GM19240 (cell line): ENCODE results near the gene CTAGE4.
"Not testable (repeated sequence)": the region's sequence is repeated elsewhere in the genome, so short reads cannot be mapped to it uniquely, and the experiment has no call there.

ENCODE experiments used
- DNase-seq: peaks from one replicate; pipeline ENCODE4 v3.0.0; 2011; ENCODE audit warnings: low spot score; ENCODE audit not compliant: insufficient read length

The CTAGE4 gene

GRCh38 chr7:144183166-144183565 lies at the start of gene CTAGE4:
TSS of gene CTAGE4 (plus strand) at chr7:144183466. CDS start at chr7:144183504, 38 bp downstream.
- DNase-seq = not testable (repeated sequence)

- DNase-seq = no peak
Measured at GRCh38 chr7:144134116-144134515, 49.1 kb upstream of the CTAGE4 start.

- DNase-seq = no peak
Measured at GRCh38 chr7:144137501-144137900, 45.8 kb upstream of the CTAGE4 start.

- no peak for DNase-seq
Measured at GRCh38 chr7:144142187-144142586, 41.1 kb upstream of the CTAGE4 start.

- no peak for DNase-seq
Measured at GRCh38 chr7:144144426-144144825, 38.8 kb upstream of the CTAGE4 start.

GRCh38 chr7:144148224-144148827 lies 34.9 kb upstream of the CTAGE4 start:
- DNase-seq = no peak

- DNase-seq = no peak
Measured at GRCh38 chr7:144158861-144159260, 24.4 kb upstream of the CTAGE4 start.

- DNase-seq = no peak
Measured at GRCh38 chr7:144164784-144165183, 18.5 kb upstream of the CTAGE4 start.

GRCh38 chr7:144171594-144172350 lies 11.5 kb upstream of the CTAGE4 start:
- DNase-seq = not testable (repeated sequence)

- no peak for DNase-seq
Measured at GRCh38 chr7:144174613-144175012, 8.7 kb upstream of the CTAGE4 start.

GRCh38 chr7:144178380-144179164 lies 4.7 kb upstream of the CTAGE4 start:
- not testable (repeated sequence) for DNase-seq

GRCh38 chr7:144179165-144179479 lies 4.1 kb upstream of the CTAGE4 start:
- DNase-seq = not testable (repeated sequence)

- not testable (repeated sequence) for DNase-seq
Measured at GRCh38 chr7:144187848-144188247, 4.6 kb downstream of the CTAGE4 start.

GRCh38 chr7:144188578-144189171 lies 5.4 kb downstream of the CTAGE4 start:
- not testable (repeated sequence) for DNase-seq

GRCh38 chr7:144193782-144194181 lies 10.5 kb downstream of the CTAGE4 start:
- DNase-seq = not testable (repeated sequence)

- not testable (repeated sequence) for DNase-seq
Measured at GRCh38 chr7:144194453-144194852, 11.2 kb downstream of the CTAGE4 start.

- DNase-seq = not testable (repeated sequence)
Measured at GRCh38 chr7:144195212-144195872, 12.1 kb downstream of the CTAGE4 start, which contains the start of gene ARHGEF35. TSS of gene ARHGEF35 (minus strand) at chr7:144195833. CDS start at chr7:144188383, 7,450 bp downstream.

GRCh38 chr7:144198934-144199333 lies 15.7 kb downstream of the CTAGE4 start:
- not testable (repeated sequence) for DNase-seq

- DNase-seq = not testable (repeated sequence)
Measured at GRCh38 chr7:144201978-144202377, 18.7 kb downstream of the CTAGE4 start.

GRCh38 chr7:144203086-144203485 lies 19.8 kb downstream of the CTAGE4 start:
- DNase-seq = not testable (repeated sequence)

GRCh38 chr7:144205306-144205705 lies 22.0 kb downstream of the CTAGE4 start:
- not testable (repeated sequence) for DNase-seq
